Raji (cell line): ENCODE results near the gene NXT1.

ENCODE experiments used
- POLR2A ChIP-seq: IDR thresholded peaks from 2 replicates; pipeline ENCODE4 v1.6.1; 2011; ENCODE audit warnings: low read depth, low read length, control low read depth; ENCODE audit not compliant: insufficient read depth

The NXT1 gene

GRCh38 chr20:23350196-23350903 is at the start of gene NXT1:
NXT1 (plus strand) TSS chr20:23350791; CDS start chr20:23354042, 3,251 bp downstream.
- TF ChIP-seq POLR2A: peak; percentile 78

DNA sequence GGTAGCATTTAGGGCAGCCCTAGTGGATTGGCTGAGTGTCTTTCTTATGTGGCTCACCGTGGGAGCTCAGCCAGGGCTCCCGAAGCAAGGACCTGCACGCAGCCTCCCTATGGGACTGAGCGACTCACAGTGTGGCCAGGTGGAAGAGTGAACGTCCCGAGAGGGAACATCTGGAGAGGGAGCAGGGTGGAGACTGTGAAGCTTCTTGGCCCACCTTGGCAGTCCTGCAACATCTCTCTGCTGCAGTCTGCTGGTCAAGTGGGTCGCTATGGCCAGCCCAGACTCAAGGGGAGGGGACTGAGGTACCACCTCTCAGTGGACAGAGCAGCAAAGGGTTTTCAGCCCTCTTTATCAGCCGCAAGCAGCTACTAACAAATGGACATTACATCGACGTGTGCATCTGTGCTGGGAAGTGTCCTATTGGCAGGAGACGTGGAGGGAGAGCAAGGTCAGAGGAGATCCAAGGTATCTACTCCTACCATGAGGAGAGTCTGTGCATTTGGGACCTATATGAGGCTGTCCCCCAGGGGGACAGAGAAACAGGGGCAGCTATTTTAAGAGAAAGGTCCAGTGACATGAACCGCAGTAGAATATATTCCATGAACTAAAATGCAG is 49.0 kb upstream of the NXT1 start:
- TF ChIP-seq POLR2A: no peak

DNA sequence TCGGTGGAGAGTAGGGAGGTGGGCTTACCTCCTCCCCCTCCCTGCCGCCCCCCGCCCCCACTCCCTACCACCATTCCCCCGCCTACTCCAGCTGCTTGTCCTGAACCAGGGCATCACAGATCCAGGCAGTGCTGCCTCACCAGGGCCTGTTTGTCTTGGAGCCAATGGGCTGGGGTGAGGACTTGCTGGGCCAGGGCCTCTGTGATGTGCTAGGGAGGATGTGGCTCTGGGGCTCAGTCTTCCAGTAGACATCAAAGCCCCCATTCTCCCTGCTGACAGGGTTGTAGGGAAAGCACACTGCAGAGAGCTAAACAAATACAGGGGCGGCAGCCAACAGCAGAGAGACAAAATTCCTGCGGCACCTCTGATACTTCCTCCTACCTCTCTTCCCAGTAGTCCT is 48.2 kb upstream of the NXT1 start:
- no peak for TF ChIP-seq POLR2A

GRCh38 chr20:23302801-23303200 is 47.8 kb upstream of the NXT1 start:
- no peak for TF ChIP-seq POLR2A

DNA sequence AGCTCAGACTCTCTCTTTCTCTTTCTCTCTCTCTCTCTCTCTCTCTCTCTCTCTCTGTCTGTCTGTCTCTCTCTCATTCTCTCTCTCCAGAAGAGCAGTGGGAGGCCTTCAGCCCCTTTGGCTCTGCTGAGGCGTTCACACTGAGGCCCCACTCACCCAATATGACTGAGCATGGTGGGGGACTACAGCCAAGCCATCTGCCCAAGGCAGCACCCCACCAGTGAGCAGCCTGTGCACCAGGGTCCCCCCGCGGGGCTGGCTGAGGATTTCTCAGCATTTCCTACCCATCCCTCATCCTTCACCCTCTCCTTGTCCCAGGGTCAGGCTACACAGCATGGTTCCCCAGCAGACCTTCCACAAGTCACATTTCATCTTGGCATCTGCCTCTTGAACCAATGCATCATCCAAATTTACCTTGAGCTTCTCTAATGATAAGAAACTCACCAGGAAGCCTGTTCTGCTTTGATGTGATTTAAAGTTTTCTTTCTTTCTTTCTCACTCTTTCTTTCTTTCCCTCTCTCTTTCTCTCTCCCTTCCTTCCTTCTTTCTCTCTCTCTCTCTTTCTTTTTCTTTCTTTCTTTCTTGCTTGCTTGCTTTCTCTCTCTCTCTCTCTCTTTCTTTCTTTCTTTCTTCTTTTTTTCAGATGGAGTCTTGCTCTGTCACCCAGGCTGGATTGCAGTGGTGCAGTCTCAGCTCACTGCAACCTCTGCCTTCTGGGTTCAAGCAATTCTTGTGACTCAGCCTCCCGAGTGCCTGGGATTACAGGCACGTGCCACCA is 47.1 kb upstream of the NXT1 start:
- TF ChIP-seq POLR2A: no peak

- TF ChIP-seq POLR2A: no peak
Measured at GRCh38 chr20:23304616-23305015, 46.0 kb upstream of the NXT1 start.

- no peak for TF ChIP-seq POLR2A
Measured at GRCh38 chr20:23305098-23305497, 45.5 kb upstream of the NXT1 start.

- TF ChIP-seq POLR2A: no peak
Measured at GRCh38 chr20:23308024-23308423, 42.6 kb upstream of the NXT1 start.

DNA sequence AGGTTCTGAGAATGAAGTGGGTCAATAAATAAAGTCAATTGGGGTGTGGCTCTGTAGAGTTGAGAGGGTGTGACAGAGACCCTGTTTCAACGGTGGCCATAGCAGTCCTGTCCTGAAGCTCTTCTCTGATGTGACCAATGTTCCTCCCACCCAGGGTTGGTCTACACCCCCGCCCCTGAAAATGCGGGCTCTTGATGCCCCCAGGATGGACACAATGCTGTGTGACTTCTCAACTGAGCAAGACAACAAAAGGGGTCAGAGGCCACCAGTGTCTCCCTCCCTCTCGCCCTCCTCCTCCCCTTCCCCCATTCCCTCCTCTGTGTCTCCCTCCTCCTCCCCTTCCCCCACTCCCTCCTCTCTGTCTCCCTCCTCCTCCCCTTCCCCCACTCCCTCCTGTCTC is 41.7 kb upstream of the NXT1 start:
- TF ChIP-seq POLR2A: no peak

DNA sequence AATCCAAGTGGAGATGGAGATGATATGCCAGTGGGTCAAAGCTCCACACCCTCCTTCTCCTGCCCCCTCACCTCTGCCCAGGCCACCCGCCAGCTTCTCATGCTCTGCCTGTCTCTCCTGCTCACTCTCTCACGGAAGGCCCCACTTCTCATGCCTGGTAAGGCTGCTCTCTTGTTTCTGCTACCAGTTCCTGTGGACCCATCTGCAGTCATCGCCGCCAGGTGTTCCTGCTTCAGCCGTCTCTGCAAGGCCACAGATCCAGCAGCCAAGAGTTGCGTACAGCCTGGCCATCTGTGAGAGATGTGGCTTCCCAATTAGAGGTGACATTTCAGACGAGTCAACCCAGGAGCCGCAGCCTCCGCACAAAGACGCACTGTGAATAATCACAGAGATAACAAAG is 40.8 kb upstream of the NXT1 start:
- no peak for TF ChIP-seq POLR2A

DNA sequence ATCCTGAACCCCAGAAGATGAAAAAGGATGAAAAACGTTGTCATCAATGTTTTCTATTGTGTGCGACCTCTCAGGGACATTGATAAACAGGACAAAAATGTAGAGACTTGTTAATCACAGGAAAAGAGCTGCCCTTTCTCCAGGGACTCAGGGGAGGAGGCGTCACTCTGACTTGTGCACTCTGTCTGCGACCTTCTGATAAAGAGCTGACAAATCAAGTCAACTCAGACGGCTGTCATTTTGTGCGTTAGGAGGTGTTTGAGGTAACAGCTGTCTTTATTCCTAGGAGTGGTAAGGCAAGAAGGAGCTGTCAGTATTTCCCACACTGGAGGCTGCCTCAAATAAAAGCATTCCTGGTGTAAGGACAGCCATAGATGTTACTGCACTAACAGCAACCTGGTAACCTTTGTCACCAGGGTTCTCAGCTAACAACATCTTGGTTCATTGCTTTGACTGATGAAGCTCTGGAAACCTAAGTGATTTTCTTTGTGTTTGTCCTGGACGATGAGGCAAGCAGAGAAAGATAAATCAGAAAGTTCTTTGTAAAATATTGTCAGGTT is 38.6 kb upstream of the NXT1 start:
- TF ChIP-seq POLR2A: no peak

DNA sequence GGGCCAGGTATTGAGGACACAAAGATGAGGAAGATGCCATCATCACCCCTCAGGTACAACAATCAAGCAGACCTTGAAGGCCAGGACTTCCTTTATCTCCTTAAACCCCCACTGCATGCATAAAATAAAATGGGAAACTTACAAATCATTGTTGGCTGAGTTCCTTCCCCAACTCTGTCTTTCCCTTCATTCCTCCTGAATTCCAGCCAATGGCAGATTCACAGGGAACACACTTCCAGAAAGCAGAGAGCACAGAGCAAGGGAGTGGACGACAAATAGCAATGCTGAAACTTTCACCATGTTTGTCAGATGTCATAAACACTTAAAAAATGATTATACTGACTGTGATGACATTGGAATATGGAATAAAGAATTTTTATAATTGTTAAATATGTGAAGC is 37.3 kb upstream of the NXT1 start:
- TF ChIP-seq POLR2A: no peak

GRCh38 chr20:23314699-23315098 is 35.9 kb upstream of the NXT1 start:
- TF ChIP-seq POLR2A: no peak

DNA sequence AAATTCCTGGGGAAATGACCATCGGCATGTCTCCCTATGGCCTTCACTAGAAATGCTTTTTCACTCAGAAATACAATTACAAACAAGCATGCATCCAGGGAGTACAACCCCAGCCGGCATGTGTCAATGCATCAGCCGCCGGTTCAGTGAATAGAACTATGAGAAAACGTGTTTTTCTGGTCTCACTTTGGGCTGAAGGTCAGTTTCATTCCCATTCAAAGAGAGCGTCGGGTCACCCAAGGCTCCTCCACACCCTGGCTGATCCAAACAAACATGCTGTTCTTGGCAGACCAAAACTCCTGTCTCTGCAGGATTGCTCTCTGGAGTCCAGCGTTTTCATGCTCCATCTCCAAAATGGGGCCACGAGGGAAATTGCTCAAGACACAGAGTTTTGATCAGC is 35.5 kb upstream of the NXT1 start:
- TF ChIP-seq POLR2A: no peak

DNA sequence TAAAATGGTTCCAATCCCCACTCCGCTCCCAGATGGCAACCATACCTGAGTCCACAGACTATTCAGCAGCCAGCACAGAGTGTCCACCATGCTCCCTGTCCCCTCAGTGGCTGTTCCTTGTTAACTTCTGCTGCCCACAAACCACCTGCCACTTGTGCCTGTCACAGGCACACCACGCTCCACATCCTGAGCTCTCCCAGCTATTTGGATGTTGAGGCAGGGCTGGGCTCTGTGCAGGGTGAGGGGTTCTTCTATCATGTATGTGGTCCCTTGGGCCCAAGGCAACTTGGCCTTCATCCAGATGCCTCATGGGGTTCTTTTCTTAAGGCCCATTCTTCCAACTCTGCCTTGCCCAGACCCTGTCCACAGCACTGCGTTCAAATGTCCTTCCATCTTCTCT is 34.0 kb upstream of the NXT1 start:
- TF ChIP-seq POLR2A: no peak

GRCh38 chr20:23317081-23317480 is 33.5 kb upstream of the NXT1 start:
- no peak for TF ChIP-seq POLR2A

DNA sequence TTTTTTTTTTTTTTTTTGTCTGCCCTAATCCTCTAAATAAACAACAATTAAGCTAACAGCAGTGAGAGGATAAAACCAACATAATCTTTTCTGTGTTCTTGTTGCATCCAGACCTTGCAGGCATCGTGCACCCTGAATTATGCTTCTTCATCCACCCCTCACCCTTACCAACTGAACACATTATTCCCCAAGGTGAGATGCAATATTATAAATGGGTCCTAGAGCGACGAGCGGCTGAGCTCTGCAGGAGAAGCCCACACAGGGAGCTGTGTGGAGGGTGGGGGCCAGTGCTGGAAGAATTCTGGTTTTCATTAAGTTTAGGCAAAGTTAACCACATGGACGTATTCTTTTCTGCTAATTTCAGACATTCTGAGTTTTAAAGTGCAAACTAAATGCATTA is 32.2 kb upstream of the NXT1 start:
- no peak for TF ChIP-seq POLR2A

DNA sequence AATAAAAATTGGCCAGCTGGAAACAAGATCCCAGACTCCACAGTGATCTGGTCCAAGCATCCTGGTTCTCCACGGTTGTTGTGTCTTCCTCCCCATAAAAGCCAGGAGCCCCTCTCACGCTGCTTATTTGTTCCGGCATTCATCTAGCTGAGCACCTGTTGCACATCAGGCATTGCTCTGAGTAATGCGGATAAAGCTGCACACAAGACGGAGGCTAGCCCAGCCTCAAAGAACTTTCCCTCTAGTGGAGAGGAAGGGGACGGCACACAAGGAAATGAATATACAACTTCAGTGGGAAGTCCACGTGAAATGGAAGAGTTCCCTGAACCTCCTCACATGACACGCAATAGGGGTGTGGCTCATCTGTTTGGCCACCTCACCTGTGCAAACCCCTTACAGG is 30.3 kb upstream of the NXT1 start:
- no peak for TF ChIP-seq POLR2A
